Measurements from ENCODE around the gene KCNQ1OT1. TPM values are rescaled to one million over a fixed set of nuclear protein-coding genes. Genes with fewer than 3 reads are reported as not detected.

KCNQ1OT1 gene
- total RNA-seq, 2 donors from 2014 or later: 0.52 to 1.1 TPM

- ATAC-seq (no peak), DNase-seq (ENCODE audit: low spot score) (no peak)
- peaks cover 12% of the 10 kb centered on the region for H3K9me3 Mint-ChIP-seq
- no peak overlapping the region for H3K27ac Mint-ChIP-seq
- peaks cover 49% of the 10 kb centered on the region for H3K36me3 Mint-ChIP-seq
- no peaks in the 10 kb centered on the region for H3K4me1 Mint-ChIP-seq (ENCODE audit: low read depth in 2 of 2)
- H3K4me3 Mint-ChIP-seq: no peak overlapping the region
- H3K27me3 Mint-ChIP-seq: peaks cover 32 to 43% of the 10 kb centered on the region in 2 donors
These were observed 68.6 kb downstream of the KCNQ1OT1 start for GRCh38 chr11:2631161-2631560.

- Mint-ChIP-seq H3K36me3 (peaks cover 44% of the 10 kb centered on the region), H3K27me3 (peaks cover 32 to 43% of the 10 kb centered on the region in 2 donors), H3K4me1 (ENCODE audit: low read depth in 2 of 2) (no peaks in the 10 kb centered on the region), H3K27ac (no peak overlapping the region), H3K9me3 (peaks cover 12% of the 10 kb centered on the region), H3K4me3 (no peak overlapping the region)
- DNase-seq (ENCODE audit: low spot score) (no peak), ATAC-seq (no peak)
These were observed 69.1 kb downstream of the KCNQ1OT1 start for GRCh38 chr11:2630679-2631078.

GRCh38 chr11:2625183-2625582 is 74.6 kb downstream of the KCNQ1OT1 start:
- Mint-ChIP-seq H3K9me3 (peaks cover 5% of the 10 kb centered on the region), H3K4me3 (no peak overlapping the region), H3K36me3 (peaks cover 12% of the 10 kb centered on the region), H3K27me3 (peaks cover 32 to 50% of the 10 kb centered on the region in 2 donors), H3K4me1 (ENCODE audit: low read depth in 2 of 2) (no peaks in the 10 kb centered on the region), H3K27ac (no peak overlapping the region)
- DNase-seq (ENCODE audit: low spot score) (no peak), ATAC-seq (no peak)

- H3K4me1 Mint-ChIP-seq (ENCODE audit: low read depth in 2 of 2): no peaks in the 10 kb centered on the region
- peaks cover 25 to 38% of the 10 kb centered on the region in 2 donors for H3K27me3 Mint-ChIP-seq
- H3K27ac Mint-ChIP-seq: no peak overlapping the region
- H3K9me3 Mint-ChIP-seq: no peaks in the 10 kb centered on the region
- no peak overlapping the region for H3K4me3 Mint-ChIP-seq
- H3K36me3 Mint-ChIP-seq: no peaks in the 10 kb centered on the region
- ATAC-seq (no peak), DNase-seq (ENCODE audit: low spot score) (no peak)
These were observed 77.9 kb downstream of the KCNQ1OT1 start for GRCh38 chr11:2621894-2622293.

GRCh38 chr11:2612884-2613571 is 86.8 kb downstream of the KCNQ1OT1 start:
- H3K4me3 Mint-ChIP-seq: no peak overlapping the region
- H3K27ac Mint-ChIP-seq: no peak overlapping the region
- H3K27me3 Mint-ChIP-seq: peaks cover 51 to 83% of the 10 kb centered on the region in 2 donors
- ATAC-seq (no peak), DNase-seq (ENCODE audit: low spot score) (no peak)
- no peaks in the 10 kb centered on the region for H3K4me1 Mint-ChIP-seq (ENCODE audit: low read depth in 2 of 2)
- peaks cover 5% of the 10 kb centered on the region for H3K9me3 Mint-ChIP-seq
- H3K36me3 Mint-ChIP-seq: peaks cover 7% of the 10 kb centered on the region

- Mint-ChIP-seq H3K9me3 (peaks cover 5% of the 10 kb centered on the region), H3K27ac (no peak overlapping the region), H3K4me3 (no peak overlapping the region), H3K36me3 (peaks cover 7% of the 10 kb centered on the region), H3K4me1 (ENCODE audit: low read depth in 2 of 2) (no peaks in the 10 kb centered on the region), H3K27me3 (peaks cover 40 to 63% of the 10 kb centered on the region in 2 donors)
- DNase-seq (ENCODE audit: low spot score) (no peak), ATAC-seq (no peak)
These were observed 90.4 kb downstream of the KCNQ1OT1 start for GRCh38 chr11:2609345-2609744.

- H3K27me3 Mint-ChIP-seq: peaks cover 28 to 36% of the 10 kb centered on the region in 2 donors
- H3K4me3 Mint-ChIP-seq: no peak overlapping the region
- no peaks in the 10 kb centered on the region for H3K9me3 Mint-ChIP-seq
- DNase-seq (ENCODE audit: low spot score) (no peak), ATAC-seq (no peak)
- H3K4me1 Mint-ChIP-seq (ENCODE audit: low read depth in 2 of 2): no peaks in the 10 kb centered on the region
- no peak overlapping the region for H3K27ac Mint-ChIP-seq
- H3K36me3 Mint-ChIP-seq: no peaks in the 10 kb centered on the region
These were observed 100.1 kb downstream of the KCNQ1OT1 start for GRCh38 chr11:2599561-2600189.

- H3K36me3 Mint-ChIP-seq: no peaks in the 10 kb centered on the region
These were observed 104.6 kb downstream of the KCNQ1OT1 start for GRCh38 chr11:2595204-2595603.

GRCh38 chr11:2594267-2594666 is 105.5 kb downstream of the KCNQ1OT1 start:
- no peak overlapping the region for H3K4me3 Mint-ChIP-seq
- no peaks in the 10 kb centered on the region for H3K36me3 Mint-ChIP-seq
- ATAC-seq: no peak
- DNase-seq (ENCODE audit: low spot score): no peak
- no peak overlapping the region for H3K27ac Mint-ChIP-seq
- H3K9me3 Mint-ChIP-seq: no peaks in the 10 kb centered on the region
- H3K4me1 Mint-ChIP-seq (ENCODE audit: low read depth in 2 of 2): no peaks in the 10 kb centered on the region
- peaks cover 24 to 34% of the 10 kb centered on the region in 2 donors for H3K27me3 Mint-ChIP-seq

More at GRCh38 chr11:2595204-2595603, 104.6 kb downstream of the KCNQ1OT1 start:
- Mint-ChIP-seq H3K9me3 (no peaks in the 10 kb centered on the region), H3K27me3 (peaks cover 30 to 38% of the 10 kb centered on the region in 2 donors), H3K4me3 (no peak overlapping the region), H3K4me1 (ENCODE audit: low read depth in 2 of 2) (no peaks in the 10 kb centered on the region), H3K27ac (no peak overlapping the region)
- DNase-seq (ENCODE audit: low spot score) (no peak), ATAC-seq (no peak)

- Mint-ChIP-seq H3K9me3 (no peaks in the 10 kb centered on the region), H3K4me1 (ENCODE audit: low read depth in 2 of 2) (no peaks in the 10 kb centered on the region), H3K27ac (no peak overlapping the region), H3K4me3 (no peak overlapping the region), H3K27me3 (peaks cover 21 to 27% of the 10 kb centered on the region in 2 donors), H3K36me3 (no peaks in the 10 kb centered on the region)
- no peak for DNase-seq (ENCODE audit: low spot score)
- ATAC-seq: no peak
These were observed 106.3 kb downstream of the KCNQ1OT1 start for GRCh38 chr11:2593393-2593950.

GRCh38 chr11:2592559-2593392 is 107.0 kb downstream of the KCNQ1OT1 start:
- peak in 1 of 2 donors; percentile 49 for ATAC-seq
- H3K4me1 Mint-ChIP-seq (ENCODE audit: low read depth in 2 of 2): no peaks in the 10 kb centered on the region
- H3K27me3 Mint-ChIP-seq: peaks cover 18 to 27% of the 10 kb centered on the region in 2 donors
- no peak for DNase-seq (ENCODE audit: low spot score)
- H3K27ac Mint-ChIP-seq: no peak overlapping the region
- no peaks in the 10 kb centered on the region for H3K36me3 Mint-ChIP-seq
- H3K4me3 Mint-ChIP-seq: no peak overlapping the region
- no peaks in the 10 kb centered on the region for H3K9me3 Mint-ChIP-seq

- no peak for ATAC-seq
- peaks cover 18 to 27% of the 10 kb centered on the region in 2 donors for H3K27me3 Mint-ChIP-seq
These were observed 108.0 kb downstream of the KCNQ1OT1 start for GRCh38 chr11:2591805-2592204.

GRCh38 chr11:2590965-2591754 is 108.6 kb downstream of the KCNQ1OT1 start:
- no peaks in the 10 kb centered on the region for H3K9me3 Mint-ChIP-seq
- ATAC-seq (no peak), DNase-seq (ENCODE audit: low spot score) (no peak)
- H3K4me3 Mint-ChIP-seq: no peak overlapping the region
- H3K4me1 Mint-ChIP-seq (ENCODE audit: low read depth in 2 of 2): no peaks in the 10 kb centered on the region
- H3K27me3 Mint-ChIP-seq: peaks cover 15 to 22% of the 10 kb centered on the region in 2 donors
- no peak overlapping the region for H3K27ac Mint-ChIP-seq
- no peaks in the 10 kb centered on the region for H3K36me3 Mint-ChIP-seq

More at GRCh38 chr11:2591805-2592204, 108.0 kb downstream of the KCNQ1OT1 start:
- H3K36me3 Mint-ChIP-seq: no peaks in the 10 kb centered on the region
- no peak for DNase-seq (ENCODE audit: low spot score)
- no peak overlapping the region for H3K4me3 Mint-ChIP-seq
- H3K27ac Mint-ChIP-seq: no peak overlapping the region
- H3K9me3 Mint-ChIP-seq: no peaks in the 10 kb centered on the region
- no peaks in the 10 kb centered on the region for H3K4me1 Mint-ChIP-seq (ENCODE audit: low read depth in 2 of 2)

Data from natural killer cell treated with Interleukin-12 subunit alpha and Interleukin-12 subunit beta and Interleukin-15 and Interleukin-18, amount 100 ng/mL, for 72 hours (primary cell).